RWPE2 (cell line): ENCODE measurements around the gene SGCG.
"Not testable (repeated sequence)": the region's sequence is repeated elsewhere in the genome, so short reads cannot be mapped to it uniquely, and the experiment has no call there.

Experiments
- ATAC-seq: fragments of 200-7000 bp; cut with Tn5 transposase; 3 replicates; pipeline ENCODE4 v1.9.1; 2021; ENCODE audit warnings: low read depth
- DNase-seq: peaks from one replicate; pipeline ENCODE4 v3.0.0-alpha.2; 2020; ENCODE audit warnings: low spot score
- H3K27ac ChIP-seq: fragments of 450-650 bp; 2 replicates; pipeline ENCODE4 v1.5.1; 2017; ENCODE audit warnings: mild to moderate bottlenecking; ENCODE audit not compliant: poor library complexity, severe bottlenecking
- H3K27me3 ChIP-seq: fragments of 250-450 bp; sonication (Bioruptor Pico); 2 replicates; pipeline ENCODE4 v1.5.1; 2021; ENCODE audit warnings: mild to moderate bottlenecking, moderate library complexity; ENCODE audit not compliant: insufficient read depth, poor library complexity, severe bottlenecking
- H3K36me3 ChIP-seq: fragments of 250-450 bp; sonication (Bioruptor Pico); 2 replicates; pipeline ENCODE4 v1.5.1; 2020; ENCODE audit warnings: low read depth, mild to moderate bottlenecking, moderate library complexity
- H3K4me1 ChIP-seq: fragments of 250-450 bp; sonication (Bioruptor Pico); 2 replicates; pipeline ENCODE4 v1.5.1; 2021; ENCODE audit warnings: mild to moderate bottlenecking, moderate library complexity; ENCODE audit not compliant: insufficient read depth, poor library complexity, severe bottlenecking
- H3K4me3 ChIP-seq: fragments of 250-450 bp; sonication (Bioruptor Pico); 2 replicates; pipeline ENCODE4 v1.5.1; 2021; ENCODE audit warnings: mild to moderate bottlenecking, moderate library complexity; ENCODE audit not compliant: severe bottlenecking
- H3K9me3 ChIP-seq: fragments of 250-450 bp; sonication (Bioruptor Pico); 2 replicates; pipeline ENCODE4 v1.5.1; 2021; ENCODE audit warnings: mild to moderate bottlenecking, moderate library complexity; ENCODE audit not compliant: severe bottlenecking
- CTCF ChIP-seq: fragments of 450-650 bp; IDR thresholded peaks from one replicate; pipeline ENCODE4 v1.5.1; 2017; ENCODE audit warnings: mild to moderate bottlenecking, moderate library complexity; ENCODE audit not compliant: poor library complexity, severe bottlenecking

SGCG gene

GRCh38 chr13:23235994-23236393 is 55.2 kb downstream of the SGCG start:
- Histone ChIP-seq H3K9me3 (no peaks in the 10 kb centered on the region), H3K27ac (no peak overlapping the region), H3K36me3 (no peaks in the 10 kb centered on the region), H3K4me1 (no peaks in the 10 kb centered on the region), H3K4me3 (no peak overlapping the region), H3K27me3 (no peaks in the 10 kb centered on the region)
- no peak for DNase-seq
- ATAC-seq = no peak
- TF ChIP-seq CTCF = no peak

- H3K9me3 ChIP-seq = no peaks in the 10 kb centered on the region
- H3K27ac ChIP-seq = no peak overlapping the region
- H3K36me3 ChIP-seq = no peaks in the 10 kb centered on the region
- no peak for TF ChIP-seq CTCF
- no peaks in the 10 kb centered on the region for H3K4me1 ChIP-seq
- no peaks in the 10 kb centered on the region for H3K27me3 ChIP-seq
- no peak overlapping the region for H3K4me3 ChIP-seq
- DNase-seq (no peak), ATAC-seq (no peak)
Observed at GRCh38 chr13:23243066-23243465, 62.3 kb downstream of the SGCG start.

GRCh38 chr13:23248410-23248809 is 67.6 kb downstream of the SGCG start:
- not testable (repeated sequence) for H3K36me3 ChIP-seq, H3K27ac ChIP-seq, H3K4me3 ChIP-seq, ATAC-seq, H3K9me3 ChIP-seq, H3K27me3 ChIP-seq, H3K4me1 ChIP-seq, DNase-seq

GRCh38 chr13:23254506-23254905 is 73.7 kb downstream of the SGCG start:
- Histone ChIP-seq H3K27me3 (no peaks in the 10 kb centered on the region), H3K4me1 (no peaks in the 10 kb centered on the region), H3K36me3 (no peaks in the 10 kb centered on the region), H3K4me3 (no peak overlapping the region), H3K9me3 (no peaks in the 10 kb centered on the region), H3K27ac (no peak overlapping the region)
- ATAC-seq (no peak), DNase-seq (no peak)
- no peak for TF ChIP-seq CTCF

- H3K4me1 ChIP-seq = no peaks in the 10 kb centered on the region
- H3K36me3 ChIP-seq = no peaks in the 10 kb centered on the region
- ATAC-seq (no peak), DNase-seq (no peak)
- no peak overlapping the region for H3K27ac ChIP-seq
- H3K9me3 ChIP-seq = no peaks in the 10 kb centered on the region
- no peak for TF ChIP-seq CTCF
- no peak overlapping the region for H3K4me3 ChIP-seq
- H3K27me3 ChIP-seq = no peaks in the 10 kb centered on the region
Observed at GRCh38 chr13:23267571-23267970, 86.8 kb downstream of the SGCG start.
